Astrocyte (in vitro differentiated cells and primary cell): ENCODE data around the gene FGF1. TPM values are rescaled to one million over a fixed set of nuclear protein-coding genes. Genes with fewer than 3 reads are reported as not detected.

Experiments used
- DNase-seq: peaks from one replicate; pipeline ENCODE4 v3.0.0-alpha.2; 2010; ENCODE audit warnings: low read depth
- FAIRE-seq: peaks from 2 replicates; lab custom pipeline; 2011; peaks lifted over from hg19 to GRCh38; lab: Jason Lieb, UNC
- H2AFZ ChIP-seq: 2 replicates; pipeline ENCODE4 v1.6.0; 2012; ENCODE audit warnings: low read depth, low read length, inconsistent platforms
- H3K27ac ChIP-seq: 2 replicates; pipeline ENCODE4 v1.5.1; 2011; ENCODE audit warnings: low read depth, low read length, inconsistent platforms
- H3K27me3 ChIP-seq: 2 replicates; pipeline ENCODE4 v1.6.0; 2011; ENCODE audit warnings: low read length, inconsistent platforms; ENCODE audit not compliant: insufficient read depth
- H3K36me3 ChIP-seq: 2 replicates; pipeline ENCODE4 v1.5.1; 2011; ENCODE audit warnings: low read length, inconsistent platforms; ENCODE audit not compliant: insufficient read depth
- H3K4me1 ChIP-seq: 2 replicates; pipeline ENCODE4 v1.5.1; 2011; ENCODE audit warnings: low read length, inconsistent platforms; ENCODE audit not compliant: insufficient read depth
- H3K4me2 ChIP-seq: 2 replicates; pipeline ENCODE4 v1.6.0; 2012; ENCODE audit warnings: low read length, inconsistent platforms
- H3K4me3 ChIP-seq: 2 replicates; pipeline ENCODE4 v1.5.1; 2011; ENCODE audit warnings: low read depth, mild to moderate bottlenecking, low read length, inconsistent platforms; ENCODE audit not compliant: insufficient read depth
- H3K79me2 ChIP-seq: 2 replicates; pipeline ENCODE4 v1.6.0; 2012; ENCODE audit warnings: mild to moderate bottlenecking, low read length, inconsistent platforms; ENCODE audit not compliant: insufficient read depth
- H3K9ac ChIP-seq: 2 replicates; pipeline ENCODE4 v1.6.0; 2012; ENCODE audit warnings: mild to moderate bottlenecking, low read length, inconsistent platforms
- H3K9me3 ChIP-seq: 2 replicates; pipeline ENCODE4 v1.5.1; 2012; ENCODE audit warnings: low read depth, mild to moderate bottlenecking, low read length, inconsistent platforms; ENCODE audit not compliant: insufficient read depth
- H4K20me1 ChIP-seq: 2 replicates; pipeline ENCODE4 v1.6.0; 2012; ENCODE audit warnings: low read length, inconsistent platforms; ENCODE audit not compliant: insufficient read depth
- H3K27ac Mint-ChIP-seq: one replicate; pipeline ENCODE4 v1.8.0; 2021; ENCODE audit warnings: mild to moderate bottlenecking, mixed read lengths; ENCODE audit not compliant: unreplicated experiment
- H3K27me3 Mint-ChIP-seq: one replicate; pipeline ENCODE4 v1.8.0; 2021; ENCODE audit warnings: low read depth, mixed read lengths; ENCODE audit not compliant: unreplicated experiment
- H3K36me3 Mint-ChIP-seq: one replicate; pipeline ENCODE4 v1.8.0; 2021; ENCODE audit warnings: low read depth, mixed read lengths; ENCODE audit not compliant: unreplicated experiment
- H3K4me1 Mint-ChIP-seq: one replicate; pipeline ENCODE4 v1.8.0; 2021; ENCODE audit warnings: low read depth, mixed read lengths; ENCODE audit not compliant: unreplicated experiment
- H3K4me3 Mint-ChIP-seq: one replicate; pipeline ENCODE4 v1.8.0; 2021; ENCODE audit warnings: mild to moderate bottlenecking, moderate library complexity, mixed read lengths; ENCODE audit not compliant: unreplicated experiment
- H3K9me3 Mint-ChIP-seq: one replicate; pipeline ENCODE4 v1.8.0; 2021; ENCODE audit warnings: mild to moderate bottlenecking, mixed read lengths; ENCODE audit not compliant: unreplicated experiment
- EZH2 ChIP-seq: IDR thresholded peaks from 2 replicates; pipeline ENCODE4 v1.6.1; 2012; ENCODE audit warnings: mild to moderate bottlenecking, low read length, inconsistent platforms; ENCODE audit not compliant: insufficient read depth
- total RNA-seq: library from RNA; stranded (reverse); gene quantifications from 2 replicates; pipeline ENCODE4 v1.2.1, GENCODE V29; 2021
- TF ChIP-seq, protein P1 (sequence below): IDR thresholded peaks from 2 replicates; pipeline ENCODE4 v1.5.1; 2011; ENCODE audit warnings: low read depth, mild to moderate bottlenecking, inconsistent platforms, low read length, moderate library complexity; ENCODE audit not compliant: insufficient read depth

FGF1 gene
- total RNA-seq, 1 donor from 2014 or later, result 70.9 TPM

DNA sequence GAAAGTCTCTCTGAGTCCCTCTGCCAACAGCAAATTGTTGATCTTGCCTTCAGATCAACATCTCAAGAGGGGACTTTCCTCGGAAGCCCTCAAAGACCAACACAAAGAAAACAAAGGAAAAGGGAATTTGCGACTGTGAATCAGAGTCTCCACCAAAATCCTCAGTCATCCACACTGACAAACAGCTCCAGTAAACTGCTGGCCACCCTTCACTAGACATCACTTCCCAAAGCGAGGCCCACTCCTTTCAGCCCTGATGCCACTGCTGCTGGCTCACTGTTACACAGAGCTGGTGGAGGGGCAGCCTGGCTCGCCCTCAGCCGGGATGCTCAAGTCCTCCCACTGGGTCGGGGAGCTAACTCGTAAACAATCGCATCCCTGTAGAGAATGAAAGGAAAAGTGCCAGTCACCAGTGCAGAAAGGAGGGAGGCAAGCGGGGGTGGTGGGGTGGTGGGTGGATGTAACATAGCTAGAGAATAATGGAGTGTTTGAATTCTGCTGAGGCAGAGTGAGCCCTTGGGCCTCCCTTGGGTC lies 1.3 kb downstream of the FGF1 start:
- Histone ChIP-seq H3K27me3 (no peaks in the 10 kb centered on the region), H2AFZ (peak overlapping the region; percentile 65), H3K9ac (peak overlapping the region; percentile 23), H3K4me1 (peaks cover 37% of the 10 kb centered on the region), H3K79me2 (no peaks in the 10 kb centered on the region), H3K9me3 (no peaks in the 10 kb centered on the region), H3K27ac (no peak overlapping the region), H3K4me3 (no peak overlapping the region), H3K4me2 (peak overlapping the region; percentile 74), H3K36me3 (no peaks in the 10 kb centered on the region), H4K20me1 (no peaks in the 10 kb centered on the region)
- TF ChIP-seq, protein P1, sequence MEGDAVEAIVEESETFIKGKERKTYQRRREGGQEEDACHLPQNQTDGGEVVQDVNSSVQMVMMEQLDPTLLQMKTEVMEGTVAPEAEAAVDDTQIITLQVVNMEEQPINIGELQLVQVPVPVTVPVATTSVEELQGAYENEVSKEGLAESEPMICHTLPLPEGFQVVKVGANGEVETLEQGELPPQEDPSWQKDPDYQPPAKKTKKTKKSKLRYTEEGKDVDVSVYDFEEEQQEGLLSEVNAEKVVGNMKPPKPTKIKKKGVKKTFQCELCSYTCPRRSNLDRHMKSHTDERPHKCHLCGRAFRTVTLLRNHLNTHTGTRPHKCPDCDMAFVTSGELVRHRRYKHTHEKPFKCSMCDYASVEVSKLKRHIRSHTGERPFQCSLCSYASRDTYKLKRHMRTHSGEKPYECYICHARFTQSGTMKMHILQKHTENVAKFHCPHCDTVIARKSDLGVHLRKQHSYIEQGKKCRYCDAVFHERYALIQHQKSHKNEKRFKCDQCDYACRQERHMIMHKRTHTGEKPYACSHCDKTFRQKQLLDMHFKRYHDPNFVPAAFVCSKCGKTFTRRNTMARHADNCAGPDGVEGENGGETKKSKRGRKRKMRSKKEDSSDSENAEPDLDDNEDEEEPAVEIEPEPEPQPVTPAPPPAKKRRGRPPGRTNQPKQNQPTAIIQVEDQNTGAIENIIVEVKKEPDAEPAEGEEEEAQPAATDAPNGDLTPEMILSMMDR, result no peak
- TF ChIP-seq EZH2, result no peak
- H3K27me3 Mint-ChIP-seq, result no peaks in the 10 kb centered on the region
- DNase-seq (peak; percentile 17), FAIRE-seq (no peak)
- H3K4me1 Mint-ChIP-seq, result peaks cover 30% of the 10 kb centered on the region
- no peaks in the 10 kb centered on the region for H3K9me3 Mint-ChIP-seq
- no peaks in the 10 kb centered on the region for H3K36me3 Mint-ChIP-seq
- H3K27ac Mint-ChIP-seq, result peak overlapping the region; percentile 94
- H3K4me3 Mint-ChIP-seq, result no peak overlapping the region

- H2AFZ ChIP-seq, result no peak overlapping the region
- H3K4me1 ChIP-seq, result peaks cover 37% of the 10 kb centered on the region
- no peaks in the 10 kb centered on the region for H3K79me2 ChIP-seq
- H3K27me3 ChIP-seq, result no peaks in the 10 kb centered on the region
- no peaks in the 10 kb centered on the region for H3K9me3 Mint-ChIP-seq
- peak overlapping the region; percentile 71 for H3K27ac Mint-ChIP-seq
- no peak overlapping the region for H3K27ac ChIP-seq
- H3K4me3 ChIP-seq, result no peak overlapping the region
- no peak overlapping the region for H3K9ac ChIP-seq
- no peaks in the 10 kb centered on the region for H3K9me3 ChIP-seq
- no peak overlapping the region for H3K4me3 Mint-ChIP-seq
- no peaks in the 10 kb centered on the region for H3K36me3 ChIP-seq
- DNase-seq (no peak), FAIRE-seq (no peak)
- no peaks in the 10 kb centered on the region for H3K27me3 Mint-ChIP-seq
- H4K20me1 ChIP-seq, result no peaks in the 10 kb centered on the region
- peak overlapping the region; percentile 74 for H3K4me2 ChIP-seq
- no peak for TF ChIP-seq EZH2
- TF ChIP-seq, protein P1, result no peak
- no peaks in the 10 kb centered on the region for H3K36me3 Mint-ChIP-seq
- peaks cover 30% of the 10 kb centered on the region for H3K4me1 Mint-ChIP-seq
Measured at GRCh38 chr5:142683881-142684505, 1.9 kb downstream of the FGF1 start.

- no peaks in the 10 kb centered on the region for H3K36me3 Mint-ChIP-seq
- H3K9me3 Mint-ChIP-seq, result no peaks in the 10 kb centered on the region
- no peak overlapping the region for H2AFZ ChIP-seq
- H3K4me1 Mint-ChIP-seq, result peaks cover 30% of the 10 kb centered on the region
- no peak for FAIRE-seq
- H3K27ac ChIP-seq, result no peak overlapping the region
- no peak overlapping the region for H3K9ac ChIP-seq
- DNase-seq, result no peak
- H4K20me1 ChIP-seq, result no peaks in the 10 kb centered on the region
- H3K36me3 ChIP-seq, result no peaks in the 10 kb centered on the region
- no peaks in the 10 kb centered on the region for H3K27me3 ChIP-seq
- H3K4me2 ChIP-seq, result no peak overlapping the region
- H3K79me2 ChIP-seq, result no peaks in the 10 kb centered on the region
- H3K4me3 ChIP-seq, result no peak overlapping the region
- no peaks in the 10 kb centered on the region for H3K9me3 ChIP-seq
- no peak for TF ChIP-seq EZH2
- TF ChIP-seq, protein P1, result no peak
- no peak overlapping the region for H3K27ac Mint-ChIP-seq
- peaks cover 37% of the 10 kb centered on the region for H3K4me1 ChIP-seq
- no peaks in the 10 kb centered on the region for H3K27me3 Mint-ChIP-seq
- no peak overlapping the region for H3K4me3 Mint-ChIP-seq
Measured at GRCh38 chr5:142683116-142683515, 2.8 kb downstream of the FGF1 start.
